GM10266 (cell line): ENCODE data around the gene CEP112.
"Not testable (repeated sequence)": the region's sequence is repeated elsewhere in the genome, so short reads cannot be mapped to it uniquely, and the experiment has no call there.

Experiments
- DNase-seq: peaks from one replicate; pipeline ENCODE4 v3.0.0; 2012; ENCODE audit errors: extremely low spot score
- TF ChIP-seq, protein P1 (sequence below): IDR thresholded peaks from 2 replicates; pipeline ENCODE4 v1.5.1; 2012; ENCODE audit warnings: mild to moderate bottlenecking, low read depth; ENCODE audit not compliant: control insufficient read depth, insufficient read depth; ENCODE audit errors: missing control alignments

Gene CEP112

DNA sequence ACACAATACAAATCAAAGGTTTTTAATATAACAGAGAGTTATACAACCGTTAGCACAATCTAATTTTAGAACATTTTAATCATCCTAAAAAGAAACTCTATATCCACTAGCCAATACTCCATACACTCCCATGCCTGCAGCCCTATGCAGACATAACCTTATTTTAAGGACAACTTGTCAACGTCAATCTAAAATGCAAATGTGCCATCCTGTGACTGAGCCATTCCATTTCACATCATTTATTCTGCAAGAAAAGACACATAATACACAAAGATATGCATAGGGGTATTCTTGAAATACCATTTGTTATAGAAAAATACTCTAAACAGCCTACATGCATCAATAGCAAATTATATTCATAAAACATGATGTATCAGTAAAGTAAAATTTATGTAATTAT lies 106.7 kb downstream of the CEP112 start:
- no peak for DNase-seq
- TF ChIP-seq, protein P1, sequence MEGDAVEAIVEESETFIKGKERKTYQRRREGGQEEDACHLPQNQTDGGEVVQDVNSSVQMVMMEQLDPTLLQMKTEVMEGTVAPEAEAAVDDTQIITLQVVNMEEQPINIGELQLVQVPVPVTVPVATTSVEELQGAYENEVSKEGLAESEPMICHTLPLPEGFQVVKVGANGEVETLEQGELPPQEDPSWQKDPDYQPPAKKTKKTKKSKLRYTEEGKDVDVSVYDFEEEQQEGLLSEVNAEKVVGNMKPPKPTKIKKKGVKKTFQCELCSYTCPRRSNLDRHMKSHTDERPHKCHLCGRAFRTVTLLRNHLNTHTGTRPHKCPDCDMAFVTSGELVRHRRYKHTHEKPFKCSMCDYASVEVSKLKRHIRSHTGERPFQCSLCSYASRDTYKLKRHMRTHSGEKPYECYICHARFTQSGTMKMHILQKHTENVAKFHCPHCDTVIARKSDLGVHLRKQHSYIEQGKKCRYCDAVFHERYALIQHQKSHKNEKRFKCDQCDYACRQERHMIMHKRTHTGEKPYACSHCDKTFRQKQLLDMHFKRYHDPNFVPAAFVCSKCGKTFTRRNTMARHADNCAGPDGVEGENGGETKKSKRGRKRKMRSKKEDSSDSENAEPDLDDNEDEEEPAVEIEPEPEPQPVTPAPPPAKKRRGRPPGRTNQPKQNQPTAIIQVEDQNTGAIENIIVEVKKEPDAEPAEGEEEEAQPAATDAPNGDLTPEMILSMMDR = no peak

DNA sequence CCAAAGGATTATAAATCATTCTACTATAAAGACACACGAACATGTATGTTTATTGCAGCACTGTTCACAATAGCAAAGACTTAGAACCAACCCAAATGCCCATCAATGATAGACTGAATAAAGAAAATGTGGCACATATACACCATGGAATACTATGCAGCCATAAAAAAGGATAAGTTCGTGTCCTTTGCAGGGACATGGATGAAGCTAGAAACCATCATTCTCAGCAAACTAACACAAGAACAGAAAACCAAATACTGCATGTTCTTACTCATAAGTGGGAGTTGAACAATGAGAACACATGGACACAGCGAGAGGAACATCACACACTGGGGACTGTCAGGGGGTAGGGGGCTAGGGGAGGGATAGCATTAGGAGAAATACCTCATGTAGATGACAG lies 111.3 kb downstream of the CEP112 start:
- not testable (repeated sequence) for DNase-seq

DNA sequence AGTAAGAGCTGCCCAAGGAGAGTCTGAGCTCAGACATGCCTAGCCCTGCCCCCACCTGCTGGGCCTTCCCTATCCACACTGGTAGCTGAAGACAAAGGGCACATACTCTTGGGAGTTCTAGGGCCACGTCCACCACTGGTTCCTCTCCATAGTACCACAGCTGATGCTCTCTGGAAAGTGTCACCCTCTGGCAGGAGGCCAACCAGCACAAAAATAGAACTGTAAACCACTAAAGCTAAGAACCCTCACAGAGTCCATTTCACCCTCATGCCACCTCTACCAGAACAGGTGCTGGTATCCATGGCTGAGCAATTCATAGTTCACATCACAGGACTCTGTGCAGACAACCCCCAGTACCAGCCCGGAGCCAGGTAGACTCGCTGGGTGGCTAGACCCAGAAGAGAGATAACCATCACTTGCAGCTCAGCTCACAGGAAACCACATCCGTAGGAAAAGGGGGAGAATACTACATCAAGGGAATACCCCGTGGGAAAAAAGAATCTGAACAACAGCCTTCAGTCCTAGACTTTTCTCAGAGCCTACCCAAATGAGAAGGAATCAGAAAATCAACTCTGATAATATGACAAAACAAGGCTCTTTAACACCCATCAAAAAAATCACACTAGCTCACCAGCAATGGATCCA lies 115.3 kb downstream of the CEP112 start:
- DNase-seq = no peak

DNA sequence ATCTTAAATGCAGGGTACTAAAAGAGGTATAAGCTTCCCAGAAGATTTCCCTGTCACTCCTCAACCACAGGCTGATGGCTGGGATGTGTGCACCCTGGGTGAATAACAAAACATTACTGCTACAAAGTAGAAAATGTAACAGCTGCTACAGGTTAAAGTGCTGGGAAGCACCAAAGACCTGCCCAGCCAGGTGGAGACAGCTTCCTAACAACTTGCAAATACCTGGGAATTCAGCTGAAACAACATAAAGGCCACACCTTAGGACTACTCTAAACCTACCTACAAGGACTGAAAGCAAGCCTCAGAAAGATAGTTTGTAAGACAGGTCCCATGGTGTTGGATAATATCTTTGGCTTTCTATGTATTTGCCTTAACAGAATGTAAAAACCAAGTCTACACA lies 118.5 kb downstream of the CEP112 start:
- DNase-seq = no peak
- TF ChIP-seq, protein P1 = no peak

More for the DNA sequence above, 115.3 kb downstream of the CEP112 start:
- TF ChIP-seq, protein P1 = no peak

DNA sequence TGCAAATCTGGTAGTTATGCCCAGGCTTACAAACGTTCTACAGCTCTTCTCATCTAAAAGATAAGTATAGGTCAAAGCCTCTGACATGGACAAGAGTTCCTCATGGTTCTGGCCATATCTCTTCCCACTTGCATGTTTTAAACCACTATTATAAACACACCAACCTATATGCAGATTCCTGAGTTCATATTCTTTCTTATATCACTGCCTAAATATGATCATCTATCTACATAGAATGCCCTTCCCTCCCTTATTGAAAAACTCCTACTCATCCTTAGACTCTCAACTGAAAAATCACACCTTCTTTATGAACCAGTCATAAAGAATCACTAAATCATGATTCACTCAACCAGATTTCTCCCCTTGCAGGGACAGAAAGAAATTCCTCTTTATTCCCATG lies 128.2 kb downstream of the CEP112 start:
- DNase-seq = no peak
- TF ChIP-seq, protein P1 = no peak

DNA sequence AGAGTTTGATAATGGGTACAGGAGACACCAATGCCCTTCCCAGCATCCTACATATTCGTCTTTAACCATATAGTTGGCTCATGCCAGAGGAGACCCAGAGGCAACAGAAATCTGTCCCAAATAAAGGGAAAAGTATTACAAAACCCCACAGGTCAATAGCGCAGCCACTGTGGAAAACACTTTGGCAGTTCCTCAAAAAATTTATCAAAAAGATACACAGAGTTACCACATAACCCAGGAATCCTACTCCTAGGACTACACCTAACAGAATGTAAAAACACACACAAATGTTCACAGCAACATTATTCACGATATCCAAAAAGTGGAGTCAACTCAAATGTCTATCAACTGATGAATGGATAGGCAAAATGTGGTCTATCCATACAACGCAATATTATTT lies 135.8 kb downstream of the CEP112 start:
- TF ChIP-seq, protein P1 = no peak
- no peak for DNase-seq

DNA sequence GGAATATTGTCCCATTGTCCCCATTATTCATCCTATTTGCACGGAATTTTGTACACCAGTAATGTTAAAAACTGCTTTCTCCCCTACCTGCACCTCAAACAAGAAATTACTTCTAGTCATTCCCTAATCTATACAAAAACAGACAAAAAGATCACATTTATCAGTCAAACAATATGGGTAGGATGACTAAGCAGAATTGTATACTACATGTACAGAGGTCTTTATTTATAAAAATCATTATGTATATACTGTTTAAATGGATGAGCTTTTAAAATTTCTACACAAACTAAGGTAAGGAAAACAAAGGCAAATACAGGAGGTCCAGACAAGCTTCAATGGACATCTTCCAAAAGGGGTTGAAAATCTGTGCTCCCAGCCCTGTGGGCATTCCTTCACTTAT lies 137.7 kb downstream of the CEP112 start:
- TF ChIP-seq, protein P1 = no peak
- no peak for DNase-seq

DNA sequence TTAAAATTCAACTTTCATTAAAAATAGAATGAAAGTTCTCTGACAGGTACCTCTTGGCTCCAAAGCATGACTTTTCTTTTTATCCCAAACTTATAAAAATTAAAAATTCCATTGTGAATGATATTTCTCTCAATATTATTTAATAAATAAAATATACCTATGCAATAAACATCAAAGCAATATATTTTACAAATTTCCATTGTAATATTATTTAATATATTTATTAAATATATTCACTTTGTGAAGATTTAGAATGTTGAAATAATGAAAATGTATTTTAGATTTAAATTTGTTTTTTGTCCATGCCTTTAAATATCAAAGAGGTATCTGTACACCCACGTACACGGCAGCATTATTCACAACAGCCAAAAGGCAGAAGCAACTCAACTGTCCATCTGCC lies 147.8 kb downstream of the CEP112 start:
- DNase-seq = no peak
- TF ChIP-seq, protein P1 = no peak
